Heart left ventricle (tissue), 16 donors: ENCODE data around the gene TROAP. TPM values are rescaled to one million over a fixed set of nuclear protein-coding genes. Genes with fewer than 3 reads are reported as not detected.
A peak's percentile ranks its signal among the peaks of the same experiment; 100 is the strongest.

ENCODE experiments used
- ATAC-seq, 4 donors: fragments of 200-7000 bp; cut with Tn5 transposase; one replicate each; pipeline ENCODE4 v1.9.1; 2020 to 2022; ENCODE audit warnings: moderate library complexity in 4 of 4, mild to moderate bottlenecking in 3 of 4, moderate number of reproducible peaks in 1 of 4
- DNase-seq, 5 donors: peaks; one replicate each; pipeline ENCODE4 v3.0.0-alpha.2; 2020
- H3K27ac ChIP-seq, 12 donors: fragments of 200-600 bp; sonication (generic) in 4 of 12; one replicate each; pipeline versions ENCODE4 v1.5.0 to v1.8.0; 2016 to 2022; ENCODE audit warnings: mild to moderate bottlenecking in 2 of 12
- H3K27me3 ChIP-seq, 9 donors: fragments of 200-600 bp; sonication (generic) in 2 of 9; one replicate each; pipeline versions ENCODE4 v1.5.1 to v1.8.0; 2016 to 2022; ENCODE audit warnings: mild to moderate bottlenecking in 3 of 9
- H3K36me3 ChIP-seq, 9 donors: fragments of 200-600 bp; sonication (generic) in 2 of 9; one replicate each; pipeline versions ENCODE4 v1.5.0 to v1.8.0; 2018 to 2022; ENCODE audit warnings: mild to moderate bottlenecking in 2 of 9
- H3K4me1 ChIP-seq, 12 donors: fragments of 200-600 bp; sonication (generic) in 4 of 12; one replicate each; pipeline versions ENCODE4 v1.5.0 to v1.8.0; 2016 to 2022; ENCODE audit warnings: mild to moderate bottlenecking in 3 of 12
- H3K4me3 ChIP-seq, 12 donors: fragments of 200-600 bp; sonication (generic) in 4 of 12; one replicate each; pipeline versions ENCODE4 v1.5.0 to v1.8.0; 2017 to 2022; ENCODE audit warnings: mild to moderate bottlenecking in 9 of 12, moderate library complexity in 4 of 12
- H3K9me3 ChIP-seq, 12 donors: fragments of 200-600 bp; sonication (generic) in 4 of 12; one replicate each; pipeline versions ENCODE4 v1.5.0 to v1.8.0; 2016 to 2022; ENCODE audit warnings: mild to moderate bottlenecking in 1 of 12
- CTCF ChIP-seq, 12 donors: fragments of 200-600 bp; sonication (generic) in 4 of 12; IDR thresholded peaks; one replicate each; pipeline versions ENCODE4 v1.5.0 to v1.8.0; 2018 to 2022; ENCODE audit warnings: antibody characterized with exemption in 12 of 12, mild to moderate bottlenecking in 5 of 12
- POLR2A ChIP-seq, 2 donors: fragments of 450-650 bp; IDR thresholded peaks; one replicate each; pipeline ENCODE4 v1.6.1; 2017; ENCODE audit warnings: antibody characterized with exemption in 2 of 2, mild to moderate bottlenecking in 2 of 2, moderate library complexity in 2 of 2
- WGBS, 4 donors: extraction: QIAGEN DNeasy Blood & Tissue Kit in 2 of 4; methylation state at CpG; one replicate each; pipeline versions ENCODE4 v1.1.5 to v1.1.7; 2013 to 2018; 5-methylcytosine and 5-hydroxymethylcytosine counted together
- intact Hi-C, 10 donors: fragments of 100-400 bp; cut with DNase I; formaldehyde crosslinking; loops; one replicate each; pipeline versions ENCODE4 v1.11.1 to v1.14.2; 2022
- polyA plus RNA-seq, 2 donors: library from polyadenylated mRNA; stranded (reverse); fragments of 200-250 nt; gene quantifications; one replicate each; pipeline ENCODE4 v1.2.3, GENCODE V29; 2013
- total RNA-seq, 9 donors: library from RNA; depleted of rRNA in 2 of 9; stranded (reverse); fragments of >200 nt in 2 of 9; fragmentation: NEBNext Ultra II Directional in 3 of 9; extraction: Animal tissue kit (Norgen Biotek cat#: 25700) in 3 of 9; gene quantifications; one replicate each; pipeline versions ENCODE4 v1.1.0 to v1.2.4, GENCODE V29; 2016 to 2023
- donor health status: ischemic (EF 13 %, LVEDD 7.1; RV severe dilation, severe dysfunction).
- donor health status: healthy with polysubstance abuse.
- donor health status: DM: no; HTN: yes; CAD: no.
- donor health status: DM: no; HTN: no; CAD: no.
- donor health status: ischemic (EF 25% LVEDD 6.9; RV normal size, moderate dysfunction).
- donor health status: ischemic (EF 25% LVEDD 5.7; RV mildly dilated, moderate dysfunction).
- donor health status: healthy.
- donor health status: DM: yes; HTN: yes; CAD: no.
- donor health status: ischemic (EF 35%, LVEDD 5.7; RV mildly dilated, moderate dysfunction).
- donor health status: nonischemic (EF 11% LVEDD 7.7; RV severe dilation, severe dysfunction).
- donor health status: DM: yes; HTN: yes; CAD: no.
- donor health status: PGD.
- donor health status: ischemic (EF 29% LVEDD 5.4; RV normal size, mild dysfunction).
- donor health status: nonischemic (EF 23%, LVEDD 6.1; RV moderate dilation, normal function).

TROAP gene
- total and polyA plus RNA-seq, 11 donors, result 0.11 to 6.4 (median 0.75) TPM; not detected in 4

- H3K4me3 ChIP-seq, result peak overlapping the region in 5 of 12 donors; percentile 8 to 23 (median 10)
Observed at GRCh38 chr12:49297695-49298060, 25.4 kb upstream of the TROAP start.

DNA sequence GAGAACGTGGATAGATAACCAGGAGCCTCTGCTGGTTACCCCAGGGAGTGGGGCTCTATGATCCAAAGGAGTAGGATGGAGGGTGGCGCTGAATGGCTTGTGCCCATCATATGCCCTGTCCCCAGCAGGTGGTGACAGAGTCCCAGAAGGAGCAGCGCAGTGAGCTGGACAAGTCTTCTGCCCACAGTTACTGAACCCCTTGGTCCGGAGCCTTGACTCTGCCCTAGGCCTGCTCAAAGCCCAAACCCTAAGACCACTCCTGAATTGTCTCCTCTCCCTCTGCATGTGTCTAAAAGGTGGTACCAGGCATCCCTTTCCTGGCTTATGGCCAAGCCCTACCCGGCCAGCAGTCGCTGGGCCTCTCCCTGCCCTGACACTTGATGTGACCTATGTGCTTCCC lies 24.9 kb upstream of the TROAP start:
- intact Hi-C loops, result no loop called here
- peaks cover 33 to 81% (median 59%) of the 10 kb centered on the region in 9 donors for H3K27me3 ChIP-seq
- ATAC-seq, result peak in 1 of 4 donors; percentile 18

More at GRCh38 chr12:49297695-49298060, 25.4 kb upstream of the TROAP start:
- H3K36me3 ChIP-seq, result no peaks in the 10 kb centered on the region
- WGBS, 4 donors, result 13 to 21% (median 16%) methylated on average over 8 of the region's 8 CpGs
- H3K27ac ChIP-seq, result no peak overlapping the region
- peaks cover 0 to 37% (median 17%) of the 10 kb centered on the region in 12 donors for H3K4me1 ChIP-seq
- no peak for TF ChIP-seq POLR2A (IDR thresholded peaks at IDR 0.05)
- no peak for TF ChIP-seq CTCF (IDR thresholded peaks at IDR 0.05)
- H3K9me3 ChIP-seq, result no peaks in the 10 kb centered on the region
- no peak for DNase-seq
- ATAC-seq, result no peak
- peaks cover 33 to 77% (median 59%) of the 10 kb centered on the region in 9 donors for H3K27me3 ChIP-seq
- intact Hi-C loops, result no loop called here

GRCh38 chr12:49301760-49302159 lies 21.3 kb upstream of the TROAP start:
- intact Hi-C loops, result no loop called here

More for the DNA sequence above, 24.9 kb upstream of the TROAP start:
- TF ChIP-seq CTCF (IDR thresholded peaks at IDR 0.05), result peak in 3 of 12 donors; percentile 5 to 13 (median 10)
- no peak for TF ChIP-seq POLR2A (IDR thresholded peaks at IDR 0.05)
- H3K36me3 ChIP-seq, result no peaks in the 10 kb centered on the region
- no peak overlapping the region for H3K27ac ChIP-seq
- 39 to 54% (median 44%) methylated on average over 4 to 6 of the region's 6 CpGs for WGBS, 4 donors
- no peak for DNase-seq
- H3K4me3 ChIP-seq, result no peak overlapping the region
- no peaks in the 10 kb centered on the region for H3K9me3 ChIP-seq
- H3K4me1 ChIP-seq, result peaks cover 0 to 33% (median 14%) of the 10 kb centered on the region in 12 donors

GRCh38 chr12:49304161-49304560 lies 18.9 kb upstream of the TROAP start:
- Histone ChIP-seq H3K27me3 (peaks cover 0 to 77% (median 20%) of the 10 kb centered on the region in 9 donors), H3K27ac (no peak overlapping the region), H3K9me3 (no peaks in the 10 kb centered on the region), H3K4me1 (no peaks in the 10 kb centered on the region), H3K36me3 (no peaks in the 10 kb centered on the region), H3K4me3 (no peak overlapping the region)
- DNase-seq, result no peak
- 57 to 77% (median 63%) methylated on average over 2 of the region's 2 CpGs for WGBS, 4 donors
- TF ChIP-seq CTCF (IDR thresholded peaks at IDR 0.05) (no peak), POLR2A (IDR thresholded peaks at IDR 0.05) (no peak)
- intact Hi-C loops, result no loop called here
- no peak for ATAC-seq

More at GRCh38 chr12:49301760-49302159, 21.3 kb upstream of the TROAP start:
- H3K9me3 ChIP-seq, result no peaks in the 10 kb centered on the region
- peaks cover 0 to 11% (median 6%) of the 10 kb centered on the region in 12 donors for H3K4me1 ChIP-seq
- no peaks in the 10 kb centered on the region for H3K36me3 ChIP-seq
- DNase-seq, result no peak
- no peak overlapping the region for H3K27ac ChIP-seq
- WGBS, 4 donors, result 65 to 73% (median 68%) methylated on average over 4 of the region's 4 CpGs
- TF ChIP-seq POLR2A (IDR thresholded peaks at IDR 0.05) (no peak), CTCF (IDR thresholded peaks at IDR 0.05) (no peak)
- no peak for ATAC-seq
- no peak overlapping the region for H3K4me3 ChIP-seq
- H3K27me3 ChIP-seq, result peaks cover 21 to 81% (median 33%) of the 10 kb centered on the region in 9 donors
